ENCODE measurements around the gene LGALS9B.
"Not testable (repeated sequence)": the region's sequence is repeated elsewhere in the genome, so short reads cannot be mapped to it uniquely, and the experiment has no call there.

GRCh38 chr17:20400559-20401305 is 66.6 kb downstream of the LGALS9B start:
- not testable (repeated sequence) for TF ChIP-seq CTCF (IDR thresholded peaks at IDR 0.05 in 8 of 11, conservative IDR thresholded peaks at IDR 0.05 in 3 of 11); POLR2AphosphoS5 (IDR thresholded peaks at IDR 0.05)
